Epidermal melanocyte (primary cell): ENCODE results near the gene RAMP1.
A peak's percentile ranks its signal among the peaks of the same experiment; 100 is the strongest.

ENCODE experiments used
- DNase-seq: peaks from one replicate; pipeline ENCODE4 v3.0.0; 2011; ENCODE audit warnings: low spot score; ENCODE audit not compliant: insufficient read length

RAMP1 gene

GRCh38 chr2:237876532-237876931 lies 17.1 kb downstream of the RAMP1 start:
- no peak for DNase-seq

- no peak for DNase-seq
Measured at GRCh38 chr2:237876951-237877491, 17.6 kb downstream of the RAMP1 start.

GRCh38 chr2:237877576-237878307 lies 18.3 kb downstream of the RAMP1 start:
- DNase-seq = no peak

GRCh38 chr2:237878321-237879057 lies 19.1 kb downstream of the RAMP1 start:
- no peak for DNase-seq

GRCh38 chr2:237879058-237879430 lies 19.6 kb downstream of the RAMP1 start:
- no peak for DNase-seq

GRCh38 chr2:237879991-237880560 lies 20.7 kb downstream of the RAMP1 start:
- DNase-seq = peak; percentile 49

- no peak for DNase-seq
Measured at GRCh38 chr2:237882510-237883481, 23.4 kb downstream of the RAMP1 start.

- DNase-seq = no peak
Measured at GRCh38 chr2:237883951-237884446, 24.6 kb downstream of the RAMP1 start.

- no peak for DNase-seq
Measured at GRCh38 chr2:237884681-237885080, 25.3 kb downstream of the RAMP1 start.

GRCh38 chr2:237885111-237885930 lies 25.9 kb downstream of the RAMP1 start:
- no peak for DNase-seq

GRCh38 chr2:237885931-237886684 lies 26.7 kb downstream of the RAMP1 start:
- no peak for DNase-seq

GRCh38 chr2:237886685-237887481 lies 27.5 kb downstream of the RAMP1 start:
- no peak for DNase-seq

- DNase-seq = no peak
Measured at GRCh38 chr2:237888389-237888788, 29.0 kb downstream of the RAMP1 start.

GRCh38 chr2:237889016-237889415 lies 29.6 kb downstream of the RAMP1 start:
- no peak for DNase-seq

GRCh38 chr2:237889811-237890210 lies 30.4 kb downstream of the RAMP1 start:
- no peak for DNase-seq

GRCh38 chr2:237892478-237892877 lies 33.1 kb downstream of the RAMP1 start:
- DNase-seq = no peak

- DNase-seq = no peak
Measured at GRCh38 chr2:237892984-237893595, 33.7 kb downstream of the RAMP1 start.

GRCh38 chr2:237894396-237894979 lies 35.1 kb downstream of the RAMP1 start:
- no peak for DNase-seq
